GM12878 (cell line): ENCODE results near the gene CENPS. TPM values are rescaled to one million over a fixed set of nuclear protein-coding genes. Genes with fewer than 3 reads are reported as not detected.

Experiments
- ATAC-seq: fragments of 200-7000 bp; cut with Tn5 transposase; 3 replicates; pipeline ENCODE4 v1.9.1; 2020; ENCODE audit warnings: mild to moderate bottlenecking, moderate library complexity
- BruUV-seq: library from RNA; stranded (reverse); fragments of 400-500 nt; replicated peaks from 2 replicates; lab custom pipeline; 2021; lab: Mats Ljungman, UMichigan
- CTCF ChIA-PET: fragments of 300-600 bp; sonication (Branson Sonifier 250); formaldehyde crosslinking; extraction: SDS; loops from one replicate; lab custom pipeline; 2021; ENCODE audit warnings: inconsistent platforms; lab: Yijun Ruan, JAX
- POLR2A ChIA-PET: fragments of 350-600 bp; formaldehyde crosslinking; extraction: SDS; loops from one replicate; lab custom pipeline; 2021; ENCODE audit warnings: inconsistent platforms; lab: Charles Lee
- RAD21 ChIA-PET: fragments of 300-600 bp; sonication (Branson Sonifier 250); formaldehyde crosslinking; loops from one replicate; lab custom pipeline; 2023; ENCODE audit warnings: antibody characterized with exemption; ENCODE audit not compliant: unreplicated experiment; lab: Charles Lee
- SMC1A ChIA-PET: fragments of 300-600 bp; sonication (Branson Sonifier 250); formaldehyde crosslinking; loops from one replicate; lab custom pipeline; 2023; ENCODE audit not compliant: unreplicated experiment, uncharacterized antibody; lab: Charles Lee
- DNase-seq: peaks from one replicate; pipeline ENCODE4 v3.0.0-alpha.2; 2011; ENCODE audit warnings: low read depth, low spot score
- FAIRE-seq: peaks from 3 replicates; lab custom pipeline; 2011; peaks lifted over from hg19 to GRCh38; lab: Jason Lieb, UNC
- H2AFZ ChIP-seq: 2 replicates; pipeline ENCODE4 v1.6.0; 2011; ENCODE audit warnings: low read depth, low read length, control low read depth; ENCODE audit not compliant: control insufficient read depth
- H3K27ac ChIP-seq: 2 replicates; pipeline ENCODE4 v1.5.1; 2011; ENCODE audit warnings: control low read depth; ENCODE audit not compliant: control insufficient read depth, insufficient read depth
- H3K27me3 ChIP-seq, 2 experiments: replicated peaks in 1 of 2; 2 replicates each; pipeline versions ENCODE4 v1.6.0 to v1.6.1; 2011; ENCODE audit warnings: low read length in 1 of 2; ENCODE audit not compliant: control insufficient read depth in 2 of 2, insufficient read depth in 2 of 2
- H3K36me3 ChIP-seq, 2 experiments: 2 replicates each; pipeline ENCODE4 v1.5.1; 2011; ENCODE audit warnings: low read length in 1 of 2; ENCODE audit not compliant: control insufficient read depth in 2 of 2, insufficient read depth in 2 of 2
- H3K4me1 ChIP-seq: 2 replicates; pipeline ENCODE4 v1.6.1; 2011; ENCODE audit warnings: mild to moderate bottlenecking, low read length, moderate library complexity, mixed read lengths; ENCODE audit not compliant: control insufficient read depth, insufficient read depth
- H3K4me2 ChIP-seq: 2 replicates; pipeline ENCODE4 v1.6.0; 2011; ENCODE audit warnings: control low read depth; ENCODE audit not compliant: control insufficient read depth, insufficient read depth
- H3K4me3 ChIP-seq: fragments of 200-600 bp; sonication (generic); 2 replicates; pipeline ENCODE4 v1.5.1; 2016
- H3K79me2 ChIP-seq: 2 replicates; pipeline ENCODE4 v1.6.0; 2011; ENCODE audit warnings: low read length; ENCODE audit not compliant: control insufficient read depth, insufficient read depth
- H3K9ac ChIP-seq: 2 replicates; pipeline ENCODE4 v1.8.0; 2011; ENCODE audit warnings: low read length, control low read depth, mixed read lengths; ENCODE audit not compliant: control insufficient read depth, insufficient read depth
- H3K9me3 ChIP-seq: replicated peaks from 3 replicates; pipeline ENCODE4 v1.5.1; 2011; ENCODE audit warnings: mild to moderate bottlenecking, low read length; ENCODE audit not compliant: control insufficient read depth, insufficient read depth
- H4K20me1 ChIP-seq: 2 replicates; pipeline ENCODE4 v1.6.0; 2011; ENCODE audit not compliant: control insufficient read depth, insufficient read depth
- ATF3 ChIP-seq: IDR thresholded peaks from 2 replicates; pipeline ENCODE4 v1.6.1; 2011; ENCODE audit warnings: low read depth, mild to moderate bottlenecking, low read length, moderate library complexity, borderline replicate concordance; ENCODE audit errors: extremely low read depth
- E4F1 ChIP-seq: fragments of 450-650 bp; IDR thresholded peaks from 2 replicates; pipeline ENCODE4 v1.6.1; 2018; ENCODE audit warnings: borderline replicate concordance, mild to moderate bottlenecking; ENCODE audit not compliant: partially characterized antibody
- ESRRA ChIP-seq: IDR thresholded peaks from 2 replicates; pipeline ENCODE4 v1.6.1; 2012; ENCODE audit warnings: mild to moderate bottlenecking, low read length, improper control_type of control experiment
- KLF5 ChIP-seq: fragments of 450-650 bp; IDR thresholded peaks from 2 replicates; pipeline ENCODE4 v1.6.1; 2014; ENCODE audit warnings: mild to moderate bottlenecking; ENCODE audit not compliant: partially characterized antibody
- PML ChIP-seq: IDR thresholded peaks from 2 replicates; pipeline ENCODE4 v1.6.1; 2012; ENCODE audit warnings: low read length, inconsistent platforms
- RBBP5 ChIP-seq: fragments of 200-600 bp; sonication (generic); conservative IDR thresholded peaks from 2 replicates; pipeline ENCODE4 v1.6.1; 2016
- STAT3 ChIP-seq: IDR thresholded peaks from 2 replicates; pipeline ENCODE4 v1.6.1; 2011; ENCODE audit warnings: low read depth, low read length, improper control_type of control experiment
- TCF12 ChIP-seq: IDR thresholded peaks from 2 replicates; pipeline ENCODE4 v1.6.1; 2011; ENCODE audit warnings: low read depth, mild to moderate bottlenecking, low read length
- ZNF384 ChIP-seq: IDR thresholded peaks from 2 replicates; pipeline ENCODE4 v1.6.1; 2012; ENCODE audit warnings: low read depth, mild to moderate bottlenecking, low read length, improper control_type of control experiment, borderline replicate concordance
- ZNF622 ChIP-seq: fragments of 450-650 bp; IDR thresholded peaks from 2 replicates; pipeline ENCODE4 v1.6.1; 2017; ENCODE audit warnings: mild to moderate bottlenecking, inconsistent platforms
- WGBS: methylation state at CpG from one replicate; pipeline ENCODE4 v1.1.6; 2016; ENCODE audit warnings: low lambda C conversion rate; ENCODE audit not compliant: insufficient replicate concordance, insufficient coverage; ENCODE audit errors: missing lambda C conversion rate; 5-methylcytosine and 5-hydroxymethylcytosine counted together
- in situ Hi-C: fragments of 300-500 bp; cut with MboI; formaldehyde crosslinking; loops from 9 replicates; pipeline ENCODE4 v1.14.3; 2018; ENCODE audit warnings: mixed read lengths
- intact Hi-C: fragments of 100-400 bp; cut with micrococcal nuclease; formaldehyde crosslinking; loops from one replicate; pipeline ENCODE4 v1.14.2; 2022; ENCODE audit not compliant: unreplicated experiment
- polyA plus RNA-seq, 11 experiments: library from polyadenylated mRNA; depleted of rRNA in 4 of 11; unstranded in 6 of 11; stranded (reverse) in 5 of 11; fragments of >200 nt; fragmentation: Nextera tagmentation in 4 of 11; fragmentation: Illumina TruSeq in 1 of 11; extraction: Ambion mirVana in 4 of 11; extraction: Trizol in 1 of 11; gene quantifications; 1 replicate in 1 of 11; 2 replicates in 10 of 11; pipeline versions ENCODE4 v1.2.1 to v1.2.3, GENCODE V29; 2011 to 2016; ENCODE audit warnings: inconsistent platforms in 2 of 11, missing spikeins in 2 of 11, low read depth in 1 of 11
- total RNA-seq, 4 experiments: library from RNA; depleted of rRNA in 3 of 4; stranded (reverse); fragments of >200 nt in 3 of 4; fragmentation: Illumina TruSeq in 1 of 4; extraction: Trizol in 1 of 4; gene quantifications; 2 replicates each; pipeline versions ENCODE4 v1.2.1 to v1.2.3, GENCODE V29; 2013 to 2021
- TF ChIP-seq, protein P1 (sequence below): IDR thresholded peaks from 2 replicates; pipeline ENCODE4 v1.6.1; 2012; ENCODE audit warnings: low read depth, low read length, improper control_type of control experiment

CENPS gene
- total and polyA plus RNA-seq, 10 of the 15 experiments (the other 5 are each of a cell fraction or from before 2014, with no cell fraction given): 9.4 to 51.7 (median 16.7) TPM

GRCh38 chr1:10450156-10450814, 20.1 kb downstream of the CENPS start:
- RAD21 ChIA-PET: no interaction called here
- H3K27me3 ChIP-seq: no peaks in the 10 kb centered on the region
- no peaks in the 10 kb centered on the region for H3K79me2 ChIP-seq
- ATAC-seq (no peak), DNase-seq (no peak), FAIRE-seq (no peak)
- intact Hi-C loops: no loop called here
- 91% methylated on average over 21 of the region's 21 CpGs for WGBS
- H3K27ac ChIP-seq: no peak overlapping the region
- no peak overlapping the region for H3K4me2 ChIP-seq
- BruUV-seq: no TSS peak
- H3K4me3 ChIP-seq: no peak overlapping the region
- no peaks in the 10 kb centered on the region; the same call in 2 of the 3 replicates for H3K9me3 ChIP-seq
- in situ Hi-C loops: no loop called here
- no peaks in the 10 kb centered on the region for H4K20me1 ChIP-seq
- no peak for TF ChIP-seq ATF3
- TF ChIP-seq ZNF384: no peak
- TF ChIP-seq ZNF622: no peak
- TF ChIP-seq ESRRA: no peak
- TF ChIP-seq TCF12: no peak
- TF ChIP-seq PML: no peak
- no peak for TF ChIP-seq E4F1
- TF ChIP-seq KLF5: no peak
- TF ChIP-seq, protein P1, sequence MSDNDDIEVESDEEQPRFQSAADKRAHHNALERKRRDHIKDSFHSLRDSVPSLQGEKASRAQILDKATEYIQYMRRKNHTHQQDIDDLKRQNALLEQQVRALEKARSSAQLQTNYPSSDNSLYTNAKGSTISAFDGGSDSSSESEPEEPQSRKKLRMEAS: no peak
- no peak for TF ChIP-seq RBBP5
- no peak for TF ChIP-seq STAT3
- TF ChIP-seq, all 136 proteins: peak for 0
- H3K36me3 ChIP-seq: no peaks in the 10 kb centered on the region
- SMC1A ChIA-PET: no interaction called here
- no peak overlapping the region for H2AFZ ChIP-seq
- H3K4me1 ChIP-seq: no peaks in the 10 kb centered on the region
- CTCF ChIA-PET: interaction anchor here (1.1 kb wide), 1 partner anchor 44 kb away, joined by 3 read pairs; no protein-coding TSS in a partner anchor
- no peak overlapping the region for H3K9ac ChIP-seq
- POLR2A ChIA-PET: interaction anchor here (0.6 kb wide), 1 partner anchor 38 kb away, joined by 3 read pairs; no protein-coding TSS in a partner anchor
